Subcutaneous abdominal adipose tissue (tissue), 5 donors: Measurements from ENCODE around the gene ARHGEF11.

Experiments used
- H3K27ac ChIP-seq: one replicate; pipeline ENCODE4 v1.7.0; 2013; ENCODE audit warnings: low read depth, mild to moderate bottlenecking, inconsistent platforms, low read length, moderate library complexity
- H3K27me3 ChIP-seq, 5 donors: one replicate each; pipeline ENCODE4 v1.7.0; 2013; ENCODE audit warnings: low read length in 5 of 5, inconsistent platforms in 1 of 5; ENCODE audit not compliant: control insufficient read depth in 5 of 5, insufficient read depth in 4 of 5
- H3K36me3 ChIP-seq, 5 donors: one replicate each; pipeline ENCODE4 v1.7.0; 2013; ENCODE audit warnings: low read length in 5 of 5; ENCODE audit not compliant: control insufficient read depth in 5 of 5, insufficient read depth in 5 of 5
- H3K4me1 ChIP-seq, 5 donors: one replicate each; pipeline ENCODE4 v1.7.0; 2013; ENCODE audit warnings: low read length in 5 of 5, mild to moderate bottlenecking in 3 of 5, moderate library complexity in 1 of 5; ENCODE audit not compliant: control insufficient read depth in 5 of 5, insufficient read depth in 5 of 5
- H3K4me3 ChIP-seq, 5 donors: one replicate each; pipeline ENCODE4 v1.7.0; 2013; ENCODE audit warnings: low read length in 5 of 5, low read depth in 1 of 5
- H3K9ac ChIP-seq, 5 donors: one replicate each; pipeline ENCODE4 v1.7.0; 2013; ENCODE audit warnings: low read length in 5 of 5, mild to moderate bottlenecking in 4 of 5, moderate library complexity in 3 of 5
- H3K9me3 ChIP-seq, 5 donors: one replicate each; pipeline ENCODE4 v1.7.0; 2013; ENCODE audit warnings: low read length in 5 of 5; ENCODE audit not compliant: control insufficient read depth in 5 of 5
- donor health status: healthy.
- donor health status: healthy.
- donor health status: healthy.
- donor health status: healthy.
- donor health status: healthy.

The ARHGEF11 gene

GRCh38 chr1:156963621-156964020, 81.9 kb downstream of the ARHGEF11 start:
- no peak overlapping the region for H3K9ac ChIP-seq
- H3K4me1 ChIP-seq = peaks cover 0 to 11% (median 0%) of the 10 kb centered on the region in 5 donors
- H3K9me3 ChIP-seq = no peaks in the 10 kb centered on the region
- no peaks in the 10 kb centered on the region for H3K27me3 ChIP-seq
- peak overlapping the region in 3 of 5 donors; percentile 24 to 38 (median 24) for H3K4me3 ChIP-seq
- H3K36me3 ChIP-seq = peaks cover 33 to 89% (median 73%) of the 10 kb centered on the region in 5 donors
- H3K27ac ChIP-seq = no peak overlapping the region

- peaks cover 30 to 91% (median 77%) of the 10 kb centered on the region in 5 donors for H3K36me3 ChIP-seq
- H3K9ac ChIP-seq = no peak overlapping the region
- H3K27ac ChIP-seq = no peak overlapping the region
- H3K4me1 ChIP-seq = peaks cover 0 to 11% (median 0%) of the 10 kb centered on the region in 5 donors
- H3K27me3 ChIP-seq = no peaks in the 10 kb centered on the region
- no peaks in the 10 kb centered on the region for H3K9me3 ChIP-seq
- no peak overlapping the region for H3K4me3 ChIP-seq
Measured at GRCh38 chr1:156961709-156962108, 83.8 kb downstream of the ARHGEF11 start.

GRCh38 chr1:156959925-156960324, 85.6 kb downstream of the ARHGEF11 start:
- no peak overlapping the region for H3K9ac ChIP-seq
- peaks cover 13 to 92% (median 85%) of the 10 kb centered on the region in 5 donors for H3K36me3 ChIP-seq
- H3K27ac ChIP-seq = no peak overlapping the region
- H3K4me1 ChIP-seq = peaks cover 0 to 11% (median 0%) of the 10 kb centered on the region in 5 donors
- H3K4me3 ChIP-seq = no peak overlapping the region
- H3K9me3 ChIP-seq = no peaks in the 10 kb centered on the region
- H3K27me3 ChIP-seq = no peaks in the 10 kb centered on the region

GRCh38 chr1:156959414-156959813, 86.1 kb downstream of the ARHGEF11 start:
- H3K27ac ChIP-seq = no peak overlapping the region
- H3K27me3 ChIP-seq = no peaks in the 10 kb centered on the region
- H3K9me3 ChIP-seq = no peaks in the 10 kb centered on the region
- no peak overlapping the region for H3K9ac ChIP-seq
- H3K36me3 ChIP-seq = peaks cover 15 to 94% (median 90%) of the 10 kb centered on the region in 5 donors
- no peak overlapping the region for H3K4me3 ChIP-seq
- peaks cover 0 to 11% (median 0%) of the 10 kb centered on the region in 5 donors for H3K4me1 ChIP-seq

- no peaks in the 10 kb centered on the region for H3K27me3 ChIP-seq
- peaks cover 0 to 5% (median 0%) of the 10 kb centered on the region in 5 donors for H3K4me1 ChIP-seq
- no peak overlapping the region for H3K9ac ChIP-seq
- H3K36me3 ChIP-seq = peaks cover 15 to 94% (median 89%) of the 10 kb centered on the region in 5 donors
- H3K9me3 ChIP-seq = no peaks in the 10 kb centered on the region
- no peak overlapping the region for H3K27ac ChIP-seq
- H3K4me3 ChIP-seq = no peak overlapping the region
Measured at GRCh38 chr1:156958247-156958714, 87.3 kb downstream of the ARHGEF11 start.

GRCh38 chr1:156957634-156958033, 87.9 kb downstream of the ARHGEF11 start:
- no peaks in the 10 kb centered on the region for H3K9me3 ChIP-seq
- H3K27ac ChIP-seq = no peak overlapping the region
- H3K9ac ChIP-seq = no peak overlapping the region
- no peak overlapping the region for H3K4me3 ChIP-seq
- no peaks in the 10 kb centered on the region for H3K27me3 ChIP-seq
- peaks cover 13 to 94% (median 87%) of the 10 kb centered on the region in 5 donors for H3K36me3 ChIP-seq
- H3K4me1 ChIP-seq = no peaks in the 10 kb centered on the region

- no peaks in the 10 kb centered on the region for H3K27me3 ChIP-seq
- H3K4me1 ChIP-seq = no peaks in the 10 kb centered on the region
- H3K9me3 ChIP-seq = no peaks in the 10 kb centered on the region
- no peak overlapping the region for H3K4me3 ChIP-seq
- H3K9ac ChIP-seq = no peak overlapping the region
- peaks cover 20 to 96% (median 85%) of the 10 kb centered on the region in 5 donors for H3K36me3 ChIP-seq
- H3K27ac ChIP-seq = no peak overlapping the region
Measured at GRCh38 chr1:156956333-156956732, 89.2 kb downstream of the ARHGEF11 start.

- Histone ChIP-seq H3K9me3 (no peaks in the 10 kb centered on the region), H3K27me3 (no peaks in the 10 kb centered on the region), H3K27ac (no peak overlapping the region), H3K4me3 (no peak overlapping the region), H3K4me1 (no peaks in the 10 kb centered on the region), H3K9ac (no peak overlapping the region), H3K36me3 (peaks cover 34 to 98% (median 85%) of the 10 kb centered on the region in 5 donors)
Measured at GRCh38 chr1:156953571-156953970, 92.0 kb downstream of the ARHGEF11 start.

- H3K36me3 ChIP-seq = peaks cover 23 to 98% (median 85%) of the 10 kb centered on the region in 5 donors
- H3K9me3 ChIP-seq = no peaks in the 10 kb centered on the region
- no peak overlapping the region for H3K27ac ChIP-seq
- H3K4me1 ChIP-seq = no peaks in the 10 kb centered on the region
- no peak overlapping the region for H3K9ac ChIP-seq
- H3K27me3 ChIP-seq = no peaks in the 10 kb centered on the region
- H3K4me3 ChIP-seq = no peak overlapping the region
Measured at GRCh38 chr1:156951371-156951770, 94.2 kb downstream of the ARHGEF11 start.

- H3K27ac ChIP-seq = no peak overlapping the region
- no peaks in the 10 kb centered on the region for H3K9me3 ChIP-seq
- H3K36me3 ChIP-seq = peaks cover 21 to 98% (median 85%) of the 10 kb centered on the region in 5 donors
- H3K4me1 ChIP-seq = no peaks in the 10 kb centered on the region
- no peak overlapping the region for H3K4me3 ChIP-seq
- H3K27me3 ChIP-seq = no peaks in the 10 kb centered on the region
- no peak overlapping the region for H3K9ac ChIP-seq
Measured at GRCh38 chr1:156949127-156949526, 96.4 kb downstream of the ARHGEF11 start.
